Pancreas (tissue), 10 donors: ENCODE results near the gene SPINK6. TPM values are rescaled to one million over a fixed set of nuclear protein-coding genes. Genes with fewer than 3 reads are reported as not detected.

Source experiments
- ATAC-seq, 4 donors: fragments of 200-7000 bp; cut with Tn5 transposase; one replicate each; pipeline versions ENCODE4 v1.8.0 to v1.9.1; 2020; ENCODE audit warnings: mild to moderate bottlenecking in 4 of 4, moderate library complexity in 4 of 4
- DNase-seq, 6 donors: peaks; one replicate each; pipeline ENCODE4 v3.0.0-alpha.2; 2020
- FAIRE-seq: peaks from 2 replicates; lab custom pipeline; 2012; peaks lifted over from hg19 to GRCh38; lab: Jason Lieb, UNC
- H3K27ac ChIP-seq, 4 donors: fragments of 200-600 bp; sonication (generic); 1 replicate in 3 of 4; 2 replicates in 1 of 4; pipeline versions ENCODE4 v1.5.0 to v1.8.0; 2020
- H3K27me3 ChIP-seq, 4 donors: fragments of 200-600 bp; one replicate each; pipeline ENCODE4 v1.8.0; 2021
- H3K36me3 ChIP-seq, 3 donors: fragments of 200-600 bp; sonication (generic) in 1 of 3; one replicate each; pipeline versions ENCODE4 v1.5.0 to v1.8.0; 2020 to 2021
- H3K4me1 ChIP-seq, 3 donors: fragments of 200-600 bp; one replicate each; pipeline ENCODE4 v1.8.0; 2021
- H3K4me3 ChIP-seq, 4 donors: fragments of 200-600 bp; sonication (generic) in 2 of 4; one replicate each; pipeline versions ENCODE4 v1.5.0 to v1.8.0; 2020 to 2021
- H3K9me3 ChIP-seq, 4 donors: fragments of 200-600 bp; one replicate each; pipeline ENCODE4 v1.8.0; 2021
- CTCF ChIP-seq, 4 donors: fragments of 200-600 bp; sonication (generic) in 3 of 4; IDR thresholded peaks; one replicate each; pipeline versions ENCODE4 v1.5.0 to v1.8.0; 2021; ENCODE audit warnings: antibody characterized with exemption in 4 of 4
- WGBS, 2 donors: extraction: QIAGEN DNeasy Blood & Tissue Kit; methylation state at CpG; one replicate each; pipeline ENCODE4 v1.1.7; 2013; 5-methylcytosine and 5-hydroxymethylcytosine counted together
- intact Hi-C, 3 donors: fragments of 100-400 bp; cut with DNase I; formaldehyde crosslinking; loops; one replicate each; pipeline versions ENCODE4 v1.11.1 to v1.14.2; 2022
- polyA plus RNA-seq, 2 donors: library from polyadenylated mRNA; stranded (reverse); fragments of 200-250 nt; gene quantifications; one replicate each; pipeline ENCODE4 v1.2.3, GENCODE V29; 2013
- total RNA-seq, 6 donors: library from RNA; stranded (reverse); fragmentation: NEBNext Ultra II Directional in 4 of 6; extraction: Animal tissue kit (Norgen Biotek cat#: 25700) in 4 of 6; gene quantifications; one replicate each; pipeline versions ENCODE4 v1.2.1 to v1.2.4, GENCODE V29; 2021 to 2023
- donor health status: healthy with polysubstance abuse.
- donor health status: DM: no; HTN: no; CAD: no; lungs with moderate emphysema.
- donor health status: DM: no; HTN: no; CAD: no.
- donor health status: control.
- donor health status: control.
- donor health status: Bipolar disorder and iron deficiency.
- donor health status: DM: yes; HTN: yes; CAD: no.
- donor health status: DM: no; HTN: no; CAD: no.
- donor health status: DM: no; HTN: no; CAD: no.
- donor health status: DM: yes; HTN: yes; CAD: no.

Gene SPINK6
- total and polyA plus RNA-seq, 8 donors, result not detected

- no peak for FAIRE-seq
- no peak for TF ChIP-seq CTCF (IDR thresholded peaks at IDR 0.05)
- H3K4me3 ChIP-seq, result no peak overlapping the region
- no peaks in the 10 kb centered on the region for H3K4me1 ChIP-seq
- no peaks in the 10 kb centered on the region for H3K9me3 ChIP-seq
- H3K36me3 ChIP-seq, result no peaks in the 10 kb centered on the region
- intact Hi-C loops, result no loop called here
- 56 to 67% methylated on average over 2 of the region's 2 CpGs for WGBS, 2 donors
- no peak overlapping the region for H3K27ac ChIP-seq
- ATAC-seq, result no peak
- no peaks in the 10 kb centered on the region for H3K27me3 ChIP-seq
- DNase-seq, result no peak
Measured at GRCh38 chr5:148259288-148259687, 56.4 kb downstream of the SPINK6 start.

- intact Hi-C loops, result no loop called here
Measured at GRCh38 chr5:148261221-148261620, 58.4 kb downstream of the SPINK6 start.

More at GRCh38 chr5:148261221-148261620, 58.4 kb downstream of the SPINK6 start:
- no peak for TF ChIP-seq CTCF (IDR thresholded peaks at IDR 0.05)
- no peaks in the 10 kb centered on the region for H3K4me1 ChIP-seq
- no peak overlapping the region for H3K27ac ChIP-seq
- H3K27me3 ChIP-seq, result no peaks in the 10 kb centered on the region
- ATAC-seq (no peak), DNase-seq (no peak), FAIRE-seq (no peak)
- H3K4me3 ChIP-seq, result no peak overlapping the region
- no peaks in the 10 kb centered on the region for H3K36me3 ChIP-seq
- no peaks in the 10 kb centered on the region for H3K9me3 ChIP-seq

Other genes with a start within 250 kb of the SPINK6 start
- under 1 TPM in 4 of 6 donors, not detected in 2; 0.17 to 0.31 (median 0.21) TPM for gene SPINK5, start 139.1 kb upstream of the SPINK6 start, total RNA-seq
- gene SPINK5, start 139.1 kb upstream of the SPINK6 start, polyA plus RNA-seq, result under 1 TPM; 0.23 to 0.27 TPM
- gene SPINK14, start 34.5 kb upstream of the SPINK6 start, total RNA-seq, result not detected
- gene SPINK14, start 34.5 kb upstream of the SPINK6 start, polyA plus RNA-seq, result not detected
- not detected for gene MARCOL, start 35.5 kb downstream of the SPINK6 start, total RNA-seq
- not detected for gene MARCOL, start 35.5 kb downstream of the SPINK6 start, polyA plus RNA-seq
- not detected for gene SPINK13, start 65.8 kb downstream of the SPINK6 start, total RNA-seq
- not detected for gene SPINK13, start 65.8 kb downstream of the SPINK6 start, polyA plus RNA-seq
- not detected for gene SPINK7, start 109.4 kb downstream of the SPINK6 start, total RNA-seq
- gene SPINK7, start 109.4 kb downstream of the SPINK6 start, polyA plus RNA-seq, result not detected
- gene SPINK9, start 132.5 kb downstream of the SPINK6 start, total RNA-seq, result under 1 TPM in 1 of 6 donors, not detected in 5; 0.38 TPM
- gene SPINK9, start 132.5 kb downstream of the SPINK6 start, polyA plus RNA-seq, result not detected
- gene FBXO38, start 180.9 kb downstream of the SPINK6 start, total RNA-seq, result 10 to 100 TPM; 14.0 to 24.3 (median 17.0) TPM
- 10 to 100 TPM in 1 of 2 donors, 1 to 10 TPM in 1; 7.0 to 11.5 TPM for gene FBXO38, start 180.9 kb downstream of the SPINK6 start, polyA plus RNA-seq